Cardiac fibroblast (primary cell): Measurements from ENCODE around the gene MRPS18A.

ENCODE experiments used
- DNase-seq, 2 donors: peaks; one replicate each; pipeline versions ENCODE4 v3.0.0 to v3.0.0-alpha.2; 2010; ENCODE audit warnings: low read depth in 2 of 2
- H3K4me3 ChIP-seq, 2 donors: replicated peaks in 1 of 2; 1 replicate in 1 of 2; 2 replicates in 1 of 2; pipeline ENCODE4 v1.5.1; 2011; ENCODE audit warnings: low read depth in 2 of 2, low read length in 2 of 2, mild to moderate bottlenecking in 2 of 2, moderate library complexity in 1 of 2
- CTCF ChIP-seq: IDR thresholded peaks from one replicate; pipeline ENCODE4 v1.5.1; 2011; ENCODE audit warnings: low read depth, mild to moderate bottlenecking, low read length, inconsistent platforms

The MRPS18A gene

GRCh38 chr6:43712579-43712978 lies 25.0 kb upstream of the MRPS18A start:
- no peak overlapping the region for H3K4me3 ChIP-seq
- TF ChIP-seq CTCF = no peak
- DNase-seq = no peak

GRCh38 chr6:43710576-43710975 lies 23.0 kb upstream of the MRPS18A start:
- no peak overlapping the region for H3K4me3 ChIP-seq
- TF ChIP-seq CTCF = no peak
- no peak for DNase-seq

- DNase-seq = peak in 1 of 2 donors; percentile 69
- TF ChIP-seq CTCF = no peak
Measured at GRCh38 chr6:43709654-43710303, 22.2 kb upstream of the MRPS18A start.

GRCh38 chr6:43708860-43709653 lies 21.5 kb upstream of the MRPS18A start:
- TF ChIP-seq CTCF = no peak
- no peak overlapping the region for H3K4me3 ChIP-seq
- peak; percentile 88 to 95 for DNase-seq

More at GRCh38 chr6:43709654-43710303, 22.2 kb upstream of the MRPS18A start:
- H3K4me3 ChIP-seq = no peak overlapping the region

GRCh38 chr6:43707767-43708166 lies 20.2 kb upstream of the MRPS18A start:
- no peak for DNase-seq
- TF ChIP-seq CTCF = no peak
- H3K4me3 ChIP-seq = no peak overlapping the region

GRCh38 chr6:43707269-43707668 lies 19.7 kb upstream of the MRPS18A start:
- DNase-seq = no peak
- no peak overlapping the region for H3K4me3 ChIP-seq
- TF ChIP-seq CTCF = no peak
